ENCODE data around the gene TEX26.

- TF ChIP-seq ZNF274 (IDR thresholded peaks at IDR 0.05; ENCODE audit: low read depth, low read length) (no peak), YY1 (IDR thresholded peaks at IDR 0.05; ENCODE audit: insufficient read depth, insufficient read length) (no peak)
Observed at GRCh38 chr13:30998136-30999088, 66.0 kb downstream of the TEX26 start.

Measured in NT2/D1 (cell line).